HG03175 (cell line): ENCODE measurements around the gene KRT17.
"Not testable (repeated sequence)": the region's sequence is repeated elsewhere in the genome, so short reads cannot be mapped to it uniquely, and the experiment has no call there.

ENCODE experiments used
- ATAC-seq: cut with Tn5 transposase; IDR thresholded peaks from one replicate; pipeline ENCODE4 v1.9.1; 2021; ENCODE audit warnings: mild to moderate bottlenecking, moderate library complexity; ENCODE audit not compliant: unreplicated experiment

KRT17 gene

GRCh38 chr17:41635121-41636097 lies 11.0 kb upstream of the KRT17 start:
- ATAC-seq, result no peak

GRCh38 chr17:41634639-41635038 lies 10.3 kb upstream of the KRT17 start:
- no peak for ATAC-seq

GRCh38 chr17:41633556-41634199 lies 9.3 kb upstream of the KRT17 start:
- no peak for ATAC-seq

- no peak for ATAC-seq
Observed at GRCh38 chr17:41632482-41633105, 8.2 kb upstream of the KRT17 start.

- ATAC-seq, result no peak
Observed at GRCh38 chr17:41631898-41632285, 7.5 kb upstream of the KRT17 start.

- ATAC-seq, result no peak
Observed at GRCh38 chr17:41631025-41631897, 6.9 kb upstream of the KRT17 start.

GRCh38 chr17:41629826-41630670 lies 5.7 kb upstream of the KRT17 start:
- ATAC-seq, result no peak

- no peak for ATAC-seq
Observed at GRCh38 chr17:41629316-41629715, 4.9 kb upstream of the KRT17 start.

- not testable (repeated sequence) for ATAC-seq
Observed at GRCh38 chr17:41628621-41629255, 4.4 kb upstream of the KRT17 start.

GRCh38 chr17:41628073-41628370 lies 3.6 kb upstream of the KRT17 start:
- ATAC-seq, result not testable (repeated sequence)

- no peak for ATAC-seq
Observed at GRCh38 chr17:41627316-41628072, 3.1 kb upstream of the KRT17 start.

- ATAC-seq, result not testable (repeated sequence)
Observed at GRCh38 chr17:41626914-41627295, 2.5 kb upstream of the KRT17 start.

- ATAC-seq, result not testable (repeated sequence)
Observed at GRCh38 chr17:41626028-41626913, 1.9 kb upstream of the KRT17 start.

GRCh38 chr17:41625602-41626001 lies 1.2 kb upstream of the KRT17 start:
- ATAC-seq, result no peak

GRCh38 chr17:41623184-41623861 lies 1.1 kb downstream of the KRT17 start:
- ATAC-seq, result not testable (repeated sequence)

GRCh38 chr17:41622340-41623183 lies 1.8 kb downstream of the KRT17 start:
- ATAC-seq, result not testable (repeated sequence)
